ENCODE measurements around the gene ZBTB16.

Gene ZBTB16

GRCh38 chr11:114296605-114297372 is 237.3 kb downstream of the ZBTB16 start:
- H3K36me3 ChIP-seq (replicated peaks; ENCODE audit: insufficient read depth, low read length), result no peaks in the 10 kb centered on the region
- H3K4me2 ChIP-seq (ENCODE audit: low read depth, low read length), result no peak overlapping the region
- H3K79me2 ChIP-seq (ENCODE audit: low read length), result no peaks in the 10 kb centered on the region
- no peaks in the 10 kb centered on the region for H3K9me3 ChIP-seq (replicated peaks; ENCODE audit: insufficient read depth, low read length)
- H3K9me2 ChIP-seq (replicated peaks; ENCODE audit: insufficient read depth, low read length), result no peaks in the 10 kb centered on the region
- H3K4me1 ChIP-seq (ENCODE audit: low read length), result no peaks in the 10 kb centered on the region
- no peaks in the 10 kb centered on the region for H3F3A ChIP-seq (ENCODE audit: insufficient read depth, low read length)
- no peak for DNase-seq
- no peak overlapping the region for H3K27ac ChIP-seq (ENCODE audit: low read length)
- H3K4me3 ChIP-seq (ENCODE audit: low read length), result no peak overlapping the region
- TF ChIP-seq CTCF (IDR thresholded peaks at IDR 0.05; ENCODE audit: low read length) (no peak), EZH2 (optimal IDR thresholded peaks at IDR 0.05; ENCODE audit: low read depth, low read length) (no peak), EZH2phosphoT487 (IDR thresholded peaks at IDR 0.05; ENCODE audit: low read length) (no peak)
- no peak overlapping the region for H3K9ac ChIP-seq (ENCODE audit: low read length)
- H4K20me1 ChIP-seq (ENCODE audit: insufficient read depth, low read length), result no peaks in the 10 kb centered on the region
- H3K27me3 ChIP-seq (replicated peaks; ENCODE audit: insufficient read depth, low read length), result no peaks in the 10 kb centered on the region
- H2AFZ ChIP-seq (ENCODE audit: low read length), result no peak overlapping the region

- no peaks in the 10 kb centered on the region for H3F3A ChIP-seq (ENCODE audit: insufficient read depth, low read length)
- no peak overlapping the region for H3K4me2 ChIP-seq (ENCODE audit: low read depth, low read length)
- H3K27me3 ChIP-seq (replicated peaks; ENCODE audit: insufficient read depth, low read length), result no peaks in the 10 kb centered on the region
- no peak for DNase-seq
- H3K27ac ChIP-seq (ENCODE audit: low read length), result no peak overlapping the region
- H2AFZ ChIP-seq (ENCODE audit: low read length), result no peak overlapping the region
- TF ChIP-seq EZH2phosphoT487 (IDR thresholded peaks at IDR 0.05; ENCODE audit: low read length) (no peak), CTCF (IDR thresholded peaks at IDR 0.05; ENCODE audit: low read length) (no peak), EZH2 (optimal IDR thresholded peaks at IDR 0.05; ENCODE audit: low read depth, low read length) (no peak)
- no peaks in the 10 kb centered on the region for H4K20me1 ChIP-seq (ENCODE audit: insufficient read depth, low read length)
- H3K4me1 ChIP-seq (ENCODE audit: low read length), result no peaks in the 10 kb centered on the region
- no peaks in the 10 kb centered on the region for H3K9me3 ChIP-seq (replicated peaks; ENCODE audit: insufficient read depth, low read length)
- no peak overlapping the region for H3K4me3 ChIP-seq (ENCODE audit: low read length)
- no peak overlapping the region for H3K9ac ChIP-seq (ENCODE audit: low read length)
- H3K79me2 ChIP-seq (ENCODE audit: low read length), result no peaks in the 10 kb centered on the region
- H3K9me2 ChIP-seq (replicated peaks; ENCODE audit: insufficient read depth, low read length), result no peaks in the 10 kb centered on the region
- H3K36me3 ChIP-seq (replicated peaks; ENCODE audit: insufficient read depth, low read length), result no peaks in the 10 kb centered on the region
Observed at GRCh38 chr11:114297806-114298709, 238.5 kb downstream of the ZBTB16 start.

- Histone ChIP-seq H3K9me2 (replicated peaks; ENCODE audit: insufficient read depth, low read length) (no peaks in the 10 kb centered on the region), H3K9me3 (replicated peaks; ENCODE audit: insufficient read depth, low read length) (no peaks in the 10 kb centered on the region), H3K4me2 (ENCODE audit: low read depth, low read length) (no peak overlapping the region), H3K9ac (ENCODE audit: low read length) (no peak overlapping the region), H3K27me3 (replicated peaks; ENCODE audit: insufficient read depth, low read length) (no peaks in the 10 kb centered on the region), H3K36me3 (replicated peaks; ENCODE audit: insufficient read depth, low read length) (no peaks in the 10 kb centered on the region), H2AFZ (ENCODE audit: low read length) (no peak overlapping the region), H3K4me1 (ENCODE audit: low read length) (no peaks in the 10 kb centered on the region), H3K27ac (ENCODE audit: low read length) (no peak overlapping the region), H4K20me1 (ENCODE audit: insufficient read depth, low read length) (no peaks in the 10 kb centered on the region), H3K4me3 (ENCODE audit: low read length) (no peak overlapping the region), H3K79me2 (ENCODE audit: low read length) (no peaks in the 10 kb centered on the region), H3F3A (ENCODE audit: insufficient read depth, low read length) (no peaks in the 10 kb centered on the region)
- TF ChIP-seq EZH2 (optimal IDR thresholded peaks at IDR 0.05; ENCODE audit: low read depth, low read length) (no peak), CTCF (IDR thresholded peaks at IDR 0.05; ENCODE audit: low read length) (no peak), EZH2phosphoT487 (IDR thresholded peaks at IDR 0.05; ENCODE audit: low read length) (no peak)
- DNase-seq, result no peak
Observed at GRCh38 chr11:114298710-114299109, 239.2 kb downstream of the ZBTB16 start.

Data from MM.1S (cell line).